Measurements from ENCODE around the gene CD200. TPM values are rescaled to one million over a fixed set of nuclear protein-coding genes. Genes with fewer than 3 reads are reported as not detected.

The CD200 gene
- polyA plus RNA-seq, 2 of the 4 experiments (the other 2 are of a cell fraction) = not detected

DNA sequence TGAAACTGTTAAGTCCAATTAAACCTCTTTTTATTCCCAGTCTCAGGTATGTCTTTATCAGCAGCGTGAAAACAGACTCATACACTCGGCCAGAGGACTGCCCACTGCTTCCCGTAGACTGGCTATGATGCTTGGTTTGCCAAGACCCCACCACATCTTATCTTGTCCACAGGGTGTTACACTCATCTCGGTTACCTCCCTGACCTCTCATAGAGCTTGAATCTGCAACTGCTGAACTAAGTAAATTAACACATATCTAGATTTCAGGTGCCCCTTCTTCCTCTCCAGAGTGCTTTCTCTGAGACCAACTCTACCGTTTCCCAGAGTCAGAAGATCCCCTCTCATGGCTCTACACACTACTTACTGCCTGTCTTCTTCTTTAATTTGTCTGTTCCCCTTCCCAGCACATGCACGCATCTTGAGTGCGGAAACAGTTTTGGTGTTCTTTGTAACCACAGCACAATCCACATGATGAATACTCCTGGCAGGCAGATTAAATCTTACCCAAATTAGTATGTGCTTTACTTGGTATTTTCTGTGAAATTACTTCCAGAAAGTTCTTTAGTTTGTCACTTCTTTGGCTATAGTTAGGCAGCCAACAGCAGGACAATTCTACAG lies 49.7 kb downstream of the CD200 start:
- 35% methylated on average over 7 of the region's 7 CpGs for WGBS (ENCODE audit: missing lambda C conversion rate)
- ChIA-PET POLR2A (no interaction called here), CTCF (no interaction called here)
- TF ChIP-seq FOXS1 (CRISPR knock-in tag; IDR thresholded peaks at IDR 0.05) = no peak
- TF ChIP-seq NFE2L2 (conservative IDR thresholded peaks at IDR 0.05; ENCODE audit: low read length) = no peak
- no peak for TF ChIP-seq ZC3H11A (IDR thresholded peaks at IDR 0.05)
- no peak for TF ChIP-seq NR3C1 (IDR thresholded peaks at IDR 0.05)
- TF ChIP-seq CHD4 (IDR thresholded peaks at IDR 0.05; ENCODE audit: borderline replicate concordance) = no peak
- TF ChIP-seq, protein P1, sequence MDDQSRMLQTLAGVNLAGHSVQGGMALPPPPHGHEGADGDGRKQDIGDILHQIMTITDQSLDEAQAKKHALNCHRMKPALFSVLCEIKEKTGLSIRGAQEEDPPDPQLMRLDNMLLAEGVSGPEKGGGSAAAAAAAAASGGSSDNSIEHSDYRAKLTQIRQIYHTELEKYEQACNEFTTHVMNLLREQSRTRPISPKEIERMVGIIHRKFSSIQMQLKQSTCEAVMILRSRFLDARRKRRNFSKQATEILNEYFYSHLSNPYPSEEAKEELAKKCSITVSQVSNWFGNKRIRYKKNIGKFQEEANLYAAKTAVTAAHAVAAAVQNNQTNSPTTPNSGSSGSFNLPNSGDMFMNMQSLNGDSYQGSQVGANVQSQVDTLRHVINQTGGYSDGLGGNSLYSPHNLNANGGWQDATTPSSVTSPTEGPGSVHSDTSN (IDR thresholded peaks at IDR 0.05) = no peak
- TF ChIP-seq CEBPB (IDR thresholded peaks at IDR 0.05) = no peak
- no peak for TF ChIP-seq KDM1A (IDR thresholded peaks at IDR 0.05; ENCODE audit: low read depth)
- TF ChIP-seq, protein P2, sequence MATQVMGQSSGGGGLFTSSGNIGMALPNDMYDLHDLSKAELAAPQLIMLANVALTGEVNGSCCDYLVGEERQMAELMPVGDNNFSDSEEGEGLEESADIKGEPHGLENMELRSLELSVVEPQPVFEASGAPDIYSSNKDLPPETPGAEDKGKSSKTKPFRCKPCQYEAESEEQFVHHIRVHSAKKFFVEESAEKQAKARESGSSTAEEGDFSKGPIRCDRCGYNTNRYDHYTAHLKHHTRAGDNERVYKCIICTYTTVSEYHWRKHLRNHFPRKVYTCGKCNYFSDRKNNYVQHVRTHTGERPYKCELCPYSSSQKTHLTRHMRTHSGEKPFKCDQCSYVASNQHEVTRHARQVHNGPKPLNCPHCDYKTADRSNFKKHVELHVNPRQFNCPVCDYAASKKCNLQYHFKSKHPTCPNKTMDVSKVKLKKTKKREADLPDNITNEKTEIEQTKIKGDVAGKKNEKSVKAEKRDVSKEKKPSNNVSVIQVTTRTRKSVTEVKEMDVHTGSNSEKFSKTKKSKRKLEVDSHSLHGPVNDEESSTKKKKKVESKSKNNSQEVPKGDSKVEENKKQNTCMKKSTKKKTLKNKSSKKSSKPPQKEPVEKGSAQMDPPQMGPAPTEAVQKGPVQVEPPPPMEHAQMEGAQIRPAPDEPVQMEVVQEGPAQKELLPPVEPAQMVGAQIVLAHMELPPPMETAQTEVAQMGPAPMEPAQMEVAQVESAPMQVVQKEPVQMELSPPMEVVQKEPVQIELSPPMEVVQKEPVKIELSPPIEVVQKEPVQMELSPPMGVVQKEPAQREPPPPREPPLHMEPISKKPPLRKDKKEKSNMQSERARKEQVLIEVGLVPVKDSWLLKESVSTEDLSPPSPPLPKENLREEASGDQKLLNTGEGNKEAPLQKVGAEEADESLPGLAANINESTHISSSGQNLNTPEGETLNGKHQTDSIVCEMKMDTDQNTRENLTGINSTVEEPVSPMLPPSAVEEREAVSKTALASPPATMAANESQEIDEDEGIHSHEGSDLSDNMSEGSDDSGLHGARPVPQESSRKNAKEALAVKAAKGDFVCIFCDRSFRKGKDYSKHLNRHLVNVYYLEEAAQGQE (IDR thresholded peaks at IDR 0.05) = no peak
- TF ChIP-seq EP300 (IDR thresholded peaks at IDR 0.05) = no peak
- no peak for TF ChIP-seq HEYL (CRISPR knock-in tag; IDR thresholded peaks at IDR 0.05)
- TF ChIP-seq HDAC2 (IDR thresholded peaks at IDR 0.05) = no peak
- TF ChIP-seq PHF8 (IDR thresholded peaks at IDR 0.05; ENCODE audit: borderline replicate concordance, low read depth) = no peak
- DNase-seq (ENCODE audit: low read depth in 1 of 2, low spot score in 1 of 2) (no peak), ATAC-seq (no peak), FAIRE-seq (no peak)
- Histone ChIP-seq H3K4me3 (no peak overlapping the region), H3K4me2 (no peak overlapping the region), H3K4me1 (no peaks in the 10 kb centered on the region), H3K27ac (no peak overlapping the region), H3K9me3 (no peaks in the 10 kb centered on the region)

DNA sequence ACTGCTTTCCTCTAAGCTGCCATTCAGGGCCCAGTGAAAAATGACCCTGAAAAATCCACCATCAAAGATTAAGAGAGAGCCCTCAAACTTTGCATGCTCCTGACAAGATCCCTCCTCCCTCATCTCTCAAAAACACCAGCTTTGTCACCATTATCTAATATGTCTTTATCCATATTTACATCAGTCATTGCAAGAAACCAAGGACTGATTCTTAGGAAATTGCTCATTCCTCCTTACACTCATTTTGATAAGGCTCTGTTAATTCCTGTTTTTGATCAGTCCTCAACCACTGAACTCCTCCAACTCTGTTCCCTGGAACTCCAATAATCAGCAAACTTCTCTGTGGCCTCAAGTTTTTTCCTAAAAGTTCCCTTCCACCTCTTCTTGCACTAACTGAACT lies 51.8 kb downstream of the CD200 start:
- Histone ChIP-seq H3K4me2 (no peak overlapping the region), H3K4me1 (no peaks in the 10 kb centered on the region), H3K4me3 (no peak overlapping the region), H3K9me3 (no peaks in the 10 kb centered on the region), H3K27ac (no peak overlapping the region)
- POLR2A ChIA-PET = no interaction called here
- FAIRE-seq (no peak), ATAC-seq (no peak), DNase-seq (ENCODE audit: low read depth in 1 of 2, low spot score in 1 of 2) (no peak)
- TF ChIP-seq HEYL (CRISPR knock-in tag; IDR thresholded peaks at IDR 0.05) = no peak
- TF ChIP-seq, protein P3, sequence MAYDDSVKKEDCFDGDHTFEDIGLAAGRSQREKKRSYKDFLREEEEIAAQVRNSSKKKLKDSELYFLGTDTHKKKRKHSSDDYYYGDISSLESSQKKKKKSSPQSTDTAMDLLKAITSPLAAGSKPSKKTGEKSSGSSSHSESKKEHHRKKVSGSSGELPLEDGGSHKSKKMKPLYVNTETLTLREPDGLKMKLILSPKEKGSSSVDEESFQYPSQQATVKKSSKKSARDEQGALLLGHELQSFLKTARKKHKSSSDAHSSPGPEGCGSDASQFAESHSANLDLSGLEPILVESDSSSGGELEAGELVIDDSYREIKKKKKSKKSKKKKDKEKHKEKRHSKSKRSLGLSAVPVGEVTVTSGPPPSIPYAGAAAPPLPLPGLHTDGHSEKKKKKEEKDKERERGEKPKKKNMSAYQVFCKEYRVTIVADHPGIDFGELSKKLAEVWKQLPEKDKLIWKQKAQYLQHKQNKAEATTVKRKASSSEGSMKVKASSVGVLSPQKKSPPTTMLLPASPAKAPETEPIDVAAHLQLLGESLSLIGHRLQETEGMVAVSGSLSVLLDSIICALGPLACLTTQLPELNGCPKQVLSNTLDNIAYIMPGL (CRISPR knock-in tag; IDR thresholded peaks at IDR 0.05; ENCODE audit: borderline replicate concordance) = no peak
- TF ChIP-seq RAD21 (conservative IDR thresholded peaks at IDR 0.05 in 1 of 2, IDR thresholded peaks at IDR 0.05 in 1 of 2) = no peak
- no peak for TF ChIP-seq CTCF (IDR thresholded peaks at IDR 0.05)
- TF ChIP-seq, protein P4, sequence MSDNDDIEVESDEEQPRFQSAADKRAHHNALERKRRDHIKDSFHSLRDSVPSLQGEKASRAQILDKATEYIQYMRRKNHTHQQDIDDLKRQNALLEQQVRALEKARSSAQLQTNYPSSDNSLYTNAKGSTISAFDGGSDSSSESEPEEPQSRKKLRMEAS (IDR thresholded peaks at IDR 0.05) = no peak
- TF ChIP-seq RFX5 (IDR thresholded peaks at IDR 0.05) = no peak
- no peak for TF ChIP-seq HOXB5 (CRISPR knock-in tag; IDR thresholded peaks at IDR 0.05)
- no peak for TF ChIP-seq EHF (CRISPR knock-in tag; IDR thresholded peaks at IDR 0.05)
- CTCF ChIA-PET = no interaction called here

All from A549 (cell line).